Astrocyte of the cerebellum (primary cell): ENCODE measurements around the gene ATP5MC2.

Source experiments
- DNase-seq: peaks from one replicate; pipeline ENCODE4 v3.0.0-alpha.2; 2011; ENCODE audit warnings: low read depth
- H3K4me3 ChIP-seq: 2 replicates; pipeline ENCODE4 v1.5.1; 2011; ENCODE audit warnings: mild to moderate bottlenecking, low read depth, low read length, moderate library complexity
- in situ Hi-C: cut with HindIII; loops from 2 replicates; pipeline ENCODE4 v1.10.0; 2017; ENCODE audit warnings: low sequenced_read_pairs
- TF ChIP-seq, protein P1 (sequence below): IDR thresholded peaks from 2 replicates; pipeline ENCODE4 v1.5.1; 2012; ENCODE audit warnings: low read length, low read depth, moderate library complexity, mild to moderate bottlenecking; ENCODE audit errors: missing control alignments

ATP5MC2 gene

DNA sequence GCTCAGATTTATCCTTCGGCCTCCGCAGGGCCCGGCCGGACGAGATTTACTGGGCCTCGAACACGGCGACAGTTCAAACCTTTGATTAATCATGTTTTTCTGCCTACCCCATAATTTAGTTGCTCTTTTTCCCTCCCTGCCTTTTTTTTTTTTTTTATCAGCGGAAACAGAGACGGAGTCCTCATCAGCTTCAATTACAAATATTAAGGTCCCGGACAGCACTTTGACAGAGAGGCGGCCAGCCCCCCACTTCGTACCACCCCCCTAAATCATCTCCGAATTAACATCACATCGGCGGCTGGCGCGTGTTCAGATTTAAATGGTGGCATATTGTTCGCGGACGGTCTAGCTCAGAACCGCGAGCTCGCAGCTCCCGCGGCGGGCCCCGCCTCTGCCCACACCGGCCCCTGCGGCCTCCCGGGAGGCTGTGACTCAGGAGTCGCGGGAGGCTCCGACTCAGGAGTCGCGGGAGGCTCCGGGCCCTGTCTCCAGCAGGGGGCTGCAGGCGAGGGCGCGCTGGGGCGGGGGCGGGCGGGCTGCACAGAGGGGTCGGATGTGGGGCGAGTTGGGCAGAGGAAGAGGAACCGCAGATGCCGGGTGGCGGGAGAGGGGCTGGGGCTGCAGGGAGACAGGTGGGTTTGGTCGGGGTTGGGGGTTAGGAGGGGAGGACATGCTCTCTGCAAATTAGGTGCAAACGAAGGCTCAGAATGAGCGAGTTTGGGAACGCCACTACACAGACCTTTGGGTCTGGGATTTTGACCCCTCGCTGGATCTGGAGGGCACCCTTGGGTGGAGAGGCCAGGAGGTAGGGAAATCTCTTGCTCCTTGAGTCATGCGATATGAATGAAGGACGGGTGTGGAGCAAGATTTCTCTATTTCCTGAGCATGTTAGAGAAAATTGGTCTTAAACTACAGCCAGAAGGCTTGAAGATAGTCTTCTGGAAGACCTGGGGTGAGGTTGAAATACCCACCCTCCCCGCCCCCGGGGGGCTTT lies 19.6 kb upstream of the ATP5MC2 start:
- TF ChIP-seq, protein P1, sequence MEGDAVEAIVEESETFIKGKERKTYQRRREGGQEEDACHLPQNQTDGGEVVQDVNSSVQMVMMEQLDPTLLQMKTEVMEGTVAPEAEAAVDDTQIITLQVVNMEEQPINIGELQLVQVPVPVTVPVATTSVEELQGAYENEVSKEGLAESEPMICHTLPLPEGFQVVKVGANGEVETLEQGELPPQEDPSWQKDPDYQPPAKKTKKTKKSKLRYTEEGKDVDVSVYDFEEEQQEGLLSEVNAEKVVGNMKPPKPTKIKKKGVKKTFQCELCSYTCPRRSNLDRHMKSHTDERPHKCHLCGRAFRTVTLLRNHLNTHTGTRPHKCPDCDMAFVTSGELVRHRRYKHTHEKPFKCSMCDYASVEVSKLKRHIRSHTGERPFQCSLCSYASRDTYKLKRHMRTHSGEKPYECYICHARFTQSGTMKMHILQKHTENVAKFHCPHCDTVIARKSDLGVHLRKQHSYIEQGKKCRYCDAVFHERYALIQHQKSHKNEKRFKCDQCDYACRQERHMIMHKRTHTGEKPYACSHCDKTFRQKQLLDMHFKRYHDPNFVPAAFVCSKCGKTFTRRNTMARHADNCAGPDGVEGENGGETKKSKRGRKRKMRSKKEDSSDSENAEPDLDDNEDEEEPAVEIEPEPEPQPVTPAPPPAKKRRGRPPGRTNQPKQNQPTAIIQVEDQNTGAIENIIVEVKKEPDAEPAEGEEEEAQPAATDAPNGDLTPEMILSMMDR = peak; percentile 1
- in situ Hi-C loops = no loop called here
- DNase-seq = no peak
- H3K4me3 ChIP-seq = peak overlapping the region; percentile 16

GRCh38 chr12:53694756-53695151 lies 18.9 kb upstream of the ATP5MC2 start:
- H3K4me3 ChIP-seq = no peak overlapping the region
- in situ Hi-C loops = no loop called here
- no peak for DNase-seq
- TF ChIP-seq, protein P1 = no peak

DNA sequence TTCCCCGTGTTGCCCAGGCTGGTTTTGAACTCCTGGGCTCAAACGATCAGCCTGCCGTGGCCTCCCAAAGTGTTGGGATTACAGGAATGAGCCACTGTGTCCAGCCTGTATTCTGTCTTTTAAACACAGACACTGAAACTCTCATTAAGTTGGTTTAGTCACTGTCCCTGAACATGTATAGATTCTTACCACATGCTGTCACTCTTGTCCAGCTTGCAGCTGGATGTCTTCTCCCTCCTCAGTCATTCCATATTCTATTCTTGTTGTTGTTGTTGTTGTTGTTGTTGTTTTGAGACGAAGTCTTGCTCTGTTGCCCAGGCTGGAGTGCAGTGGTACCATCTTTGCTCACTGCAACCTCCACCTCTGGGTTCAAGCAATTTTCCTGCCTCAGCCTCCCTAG lies 12.3 kb upstream of the ATP5MC2 start:
- TF ChIP-seq, protein P1 = no peak
- in situ Hi-C loops = no loop called here
- DNase-seq = no peak
- H3K4me3 ChIP-seq = no peak overlapping the region

DNA sequence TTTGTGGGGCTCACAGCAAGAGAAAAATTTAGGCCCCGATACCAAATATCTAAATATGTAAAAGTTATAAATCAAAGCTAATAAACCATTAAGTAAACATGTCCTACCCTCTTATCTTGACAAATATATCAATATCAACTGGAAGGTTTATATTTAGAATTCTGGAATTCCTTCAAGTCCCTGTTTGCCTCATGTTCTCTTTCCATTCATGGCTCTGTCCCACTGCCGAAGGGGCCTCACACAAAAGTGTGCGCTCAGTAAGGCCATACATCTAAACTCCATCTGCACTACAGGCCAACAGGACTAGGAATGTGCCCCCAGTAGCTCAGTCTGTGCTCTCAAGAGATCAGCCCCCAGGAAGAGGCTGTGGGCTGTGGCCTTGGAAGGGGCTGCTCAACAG lies 10.6 kb upstream of the ATP5MC2 start:
- in situ Hi-C loops = no loop called here
- DNase-seq = no peak
- no peak overlapping the region for H3K4me3 ChIP-seq
- TF ChIP-seq, protein P1 = no peak

DNA sequence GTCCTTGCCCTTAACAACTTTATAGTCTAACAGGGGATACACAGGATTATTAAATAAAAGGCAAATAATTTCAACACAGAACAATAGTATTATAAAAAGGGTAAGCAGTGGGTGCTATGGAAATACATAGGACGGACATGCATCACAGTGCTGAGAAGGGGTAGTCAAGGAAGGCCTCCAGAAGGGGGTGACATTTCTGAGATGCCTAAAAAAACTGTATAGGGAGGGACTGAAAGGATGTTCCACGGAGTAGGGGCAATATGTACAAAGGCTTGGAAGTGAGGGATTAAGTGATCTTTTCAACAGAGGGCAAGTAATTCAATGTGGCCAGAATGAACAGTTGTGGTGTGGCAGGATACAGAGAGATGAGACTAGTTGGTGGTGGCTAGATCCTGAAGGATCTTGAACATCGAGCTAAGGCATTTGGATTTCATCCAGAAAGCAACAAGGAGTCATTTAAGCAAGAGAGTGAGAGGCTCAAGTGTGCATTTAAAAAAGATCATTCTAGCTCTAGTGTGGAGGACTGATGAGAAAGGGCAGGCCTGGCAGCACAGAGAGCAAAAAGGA lies 8.9 kb upstream of the ATP5MC2 start:
- DNase-seq = no peak
- TF ChIP-seq, protein P1 = no peak
- in situ Hi-C loops = no loop called here
- H3K4me3 ChIP-seq = no peak overlapping the region

GRCh38 chr12:53683983-53684382 lies 8.1 kb upstream of the ATP5MC2 start:
- no peak overlapping the region for H3K4me3 ChIP-seq
- TF ChIP-seq, protein P1 = no peak
- DNase-seq = no peak
- in situ Hi-C loops = no loop called here
